Measurements from ENCODE around the gene SLC35A5.

DNA sequence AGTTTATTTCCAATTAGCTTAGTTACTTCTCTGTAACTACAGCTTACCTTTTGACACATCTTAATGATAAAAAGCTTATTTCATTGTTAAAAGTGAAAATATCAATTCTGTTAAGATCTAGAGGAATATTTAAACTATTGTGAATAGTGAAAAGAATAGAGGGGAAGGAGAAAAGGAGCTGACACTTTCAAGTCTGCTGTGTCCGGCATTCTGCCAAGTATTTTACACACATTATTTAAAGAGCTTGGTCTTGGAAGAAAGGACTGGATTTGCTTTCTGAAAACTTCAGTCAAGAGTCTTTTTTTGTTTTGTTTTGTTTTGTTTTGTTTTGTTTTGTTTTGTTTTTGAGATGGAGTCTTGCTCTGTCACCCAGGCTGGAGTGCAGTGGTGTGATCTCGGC lies 44.3 kb downstream of the SLC35A5 start:
- TF ChIP-seq POLR2A (IDR thresholded peaks at IDR 0.05; ENCODE audit: low read length) (no peak), GATA1 (IDR thresholded peaks at IDR 0.05; ENCODE audit: low read depth, low read length) (no peak)
